T-helper 2 cell treated with Interferon-gamma antibody and Interleukin-4, amounts not matched to agents 5 μg/mL and 100 μg/mL, for 36 hours (primary cell): ENCODE results near the gene CP.

Experiments used
- DNase-seq: peaks from one replicate; pipeline ENCODE4 v3.0.0; 2021; ENCODE audit warnings: low spot score
- H3K27ac Mint-ChIP-seq: one replicate; pipeline ENCODE4 v1.8.0; 2021; ENCODE audit warnings: mild to moderate bottlenecking, mixed read lengths
- H3K27me3 Mint-ChIP-seq: one replicate; pipeline ENCODE4 v1.8.0; 2021; ENCODE audit warnings: low read depth, mixed read lengths
- H3K36me3 Mint-ChIP-seq: one replicate; pipeline ENCODE4 v1.8.0; 2021; ENCODE audit warnings: low read depth, mixed read lengths
- H3K4me1 Mint-ChIP-seq: one replicate; pipeline ENCODE4 v1.8.0; 2021; ENCODE audit warnings: low read depth, mixed read lengths
- H3K4me3 Mint-ChIP-seq: one replicate; pipeline ENCODE4 v1.8.0; 2022; ENCODE audit warnings: mild to moderate bottlenecking, moderate library complexity, mixed read lengths
- H3K9me3 Mint-ChIP-seq: one replicate; pipeline ENCODE4 v1.8.0; 2021; ENCODE audit warnings: mixed read lengths

CP gene

GRCh38 chr3:149186721-149187120 is 34.9 kb downstream of the CP start:
- Mint-ChIP-seq H3K27ac (no peak overlapping the region), H3K4me1 (no peaks in the 10 kb centered on the region), H3K27me3 (peaks cover 21% of the 10 kb centered on the region), H3K36me3 (no peaks in the 10 kb centered on the region), H3K4me3 (no peak overlapping the region), H3K9me3 (no peaks in the 10 kb centered on the region)
- no peak for DNase-seq

GRCh38 chr3:149186219-149186618 is 35.4 kb downstream of the CP start:
- peaks cover 21% of the 10 kb centered on the region for H3K27me3 Mint-ChIP-seq
- no peaks in the 10 kb centered on the region for H3K36me3 Mint-ChIP-seq
- no peak overlapping the region for H3K4me3 Mint-ChIP-seq
- no peaks in the 10 kb centered on the region for H3K9me3 Mint-ChIP-seq
- DNase-seq, result no peak
- no peak overlapping the region for H3K27ac Mint-ChIP-seq
- H3K4me1 Mint-ChIP-seq, result no peaks in the 10 kb centered on the region

DNA sequence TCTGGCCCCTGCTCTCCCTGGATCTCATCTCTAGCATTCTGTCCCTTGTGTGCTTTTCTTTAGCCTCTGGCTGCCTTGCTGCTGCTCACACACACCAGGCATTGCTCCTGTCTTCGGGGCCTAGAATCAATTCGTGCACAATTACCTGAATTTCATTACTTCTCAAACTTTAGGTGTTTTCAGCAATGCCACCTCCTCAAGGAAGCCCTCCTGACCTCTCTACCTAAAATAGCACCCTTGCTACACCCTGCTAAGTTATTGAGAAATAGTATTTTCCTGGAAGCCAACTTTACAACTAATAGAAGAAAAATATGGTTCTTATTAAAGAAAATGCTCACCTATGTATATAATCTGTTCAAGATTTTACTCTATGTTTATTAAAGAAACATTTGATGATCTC is 40.4 kb downstream of the CP start:
- H3K27me3 Mint-ChIP-seq, result no peaks in the 10 kb centered on the region
- DNase-seq, result no peak
- no peak overlapping the region for H3K27ac Mint-ChIP-seq
- H3K4me1 Mint-ChIP-seq, result no peaks in the 10 kb centered on the region
- no peaks in the 10 kb centered on the region for H3K9me3 Mint-ChIP-seq
- peaks cover 4% of the 10 kb centered on the region for H3K36me3 Mint-ChIP-seq
- H3K4me3 Mint-ChIP-seq, result no peak overlapping the region

- no peak for DNase-seq
- Mint-ChIP-seq H3K4me1 (peaks cover under 1% of the 10 kb centered on the region), H3K9me3 (no peaks in the 10 kb centered on the region), H3K4me3 (no peak overlapping the region), H3K36me3 (peaks cover 8% of the 10 kb centered on the region), H3K27me3 (no peaks in the 10 kb centered on the region), H3K27ac (no peak overlapping the region)
Measured at GRCh38 chr3:149180057-149180573, 41.5 kb downstream of the CP start.

DNA sequence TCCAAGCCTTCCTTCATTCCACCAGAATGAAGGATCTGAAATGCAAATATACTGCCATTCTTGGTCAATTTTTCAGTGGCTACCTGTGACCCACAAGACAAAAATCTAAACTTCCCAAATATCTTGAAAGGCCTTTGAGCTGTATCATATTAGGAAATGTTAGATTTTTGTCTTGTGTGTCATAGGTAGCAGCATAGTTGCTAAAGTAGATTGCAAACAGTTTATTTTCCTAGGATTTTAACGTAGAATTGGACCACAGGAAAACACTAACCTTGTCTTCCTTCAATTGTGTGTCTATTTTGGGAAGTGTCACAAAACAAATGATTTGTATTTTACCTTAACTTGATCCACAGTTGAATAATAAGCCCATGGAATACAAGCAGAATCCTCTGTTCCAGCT is 42.4 kb downstream of the CP start:
- Mint-ChIP-seq H3K36me3 (peaks cover 13% of the 10 kb centered on the region), H3K27ac (no peak overlapping the region), H3K9me3 (no peaks in the 10 kb centered on the region), H3K4me3 (no peak overlapping the region), H3K27me3 (no peaks in the 10 kb centered on the region), H3K4me1 (peaks cover 6% of the 10 kb centered on the region)
- no peak for DNase-seq

DNA sequence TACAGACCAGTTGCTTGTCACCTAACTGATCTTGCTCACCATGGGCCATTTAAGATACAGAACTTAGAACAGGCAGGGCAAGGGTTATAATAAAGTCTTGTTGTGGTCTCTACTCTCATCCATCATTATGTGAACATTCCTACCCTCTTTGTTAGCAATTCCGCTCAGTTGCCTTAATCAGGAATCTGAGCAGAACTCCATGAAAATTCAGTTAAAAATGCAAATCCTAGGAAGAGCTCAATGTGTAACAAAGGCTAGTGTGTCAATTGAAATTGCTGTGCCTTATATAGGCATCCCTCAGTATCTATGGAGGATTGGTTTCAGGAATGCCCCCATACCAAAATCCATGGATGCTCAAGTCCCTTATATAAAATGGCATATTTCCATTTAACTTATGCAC is 44.5 kb downstream of the CP start:
- H3K9me3 Mint-ChIP-seq, result no peaks in the 10 kb centered on the region
- peaks cover 8% of the 10 kb centered on the region for H3K4me1 Mint-ChIP-seq
- H3K4me3 Mint-ChIP-seq, result no peak overlapping the region
- H3K27me3 Mint-ChIP-seq, result no peaks in the 10 kb centered on the region
- DNase-seq, result no peak
- H3K27ac Mint-ChIP-seq, result no peak overlapping the region
- H3K36me3 Mint-ChIP-seq, result peaks cover 27% of the 10 kb centered on the region

GRCh38 chr3:149174901-149175300 is 46.7 kb downstream of the CP start:
- H3K27ac Mint-ChIP-seq, result no peak overlapping the region
- peaks cover 8% of the 10 kb centered on the region for H3K4me1 Mint-ChIP-seq

GRCh38 chr3:149170672-149171071 is 51.0 kb downstream of the CP start:
- Mint-ChIP-seq H3K36me3 (peaks cover 50% of the 10 kb centered on the region), H3K27ac (no peak overlapping the region), H3K4me1 (peaks cover 9% of the 10 kb centered on the region), H3K4me3 (no peak overlapping the region), H3K9me3 (no peaks in the 10 kb centered on the region), H3K27me3 (no peaks in the 10 kb centered on the region)
- DNase-seq, result no peak

More at GRCh38 chr3:149174901-149175300, 46.7 kb downstream of the CP start:
- Mint-ChIP-seq H3K27me3 (no peaks in the 10 kb centered on the region), H3K4me3 (no peak overlapping the region), H3K9me3 (no peaks in the 10 kb centered on the region), H3K36me3 (peaks cover 37% of the 10 kb centered on the region)
- DNase-seq, result peak; percentile 12

DNA sequence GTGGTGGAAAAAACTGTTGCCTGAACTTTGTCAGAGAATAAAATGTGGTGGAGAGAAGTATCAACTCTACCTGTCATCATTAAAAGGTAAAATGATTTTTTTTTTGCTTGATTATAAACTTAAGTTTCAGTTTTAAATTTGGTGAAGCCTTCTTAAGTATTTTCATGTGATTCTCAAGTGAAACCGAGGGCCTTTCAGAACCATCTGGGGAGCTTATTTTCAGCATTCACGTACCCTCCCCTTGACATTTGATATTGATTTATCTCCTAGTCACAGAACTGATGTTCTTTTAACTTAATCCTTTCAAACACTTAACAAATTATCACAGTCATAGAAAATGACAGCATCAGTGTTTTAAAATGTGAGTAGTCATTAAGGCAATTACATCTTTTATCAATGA is 53.7 kb downstream of the CP start:
- H3K4me1 Mint-ChIP-seq, result peaks cover 1% of the 10 kb centered on the region
- no peaks in the 10 kb centered on the region for H3K27me3 Mint-ChIP-seq
- H3K9me3 Mint-ChIP-seq, result no peaks in the 10 kb centered on the region
- no peak overlapping the region for H3K27ac Mint-ChIP-seq
- no peak overlapping the region for H3K4me3 Mint-ChIP-seq
- DNase-seq, result no peak
- H3K36me3 Mint-ChIP-seq, result peaks cover 48% of the 10 kb centered on the region

GRCh38 chr3:149163066-149163465 is 58.6 kb downstream of the CP start:
- peaks cover 47% of the 10 kb centered on the region for H3K36me3 Mint-ChIP-seq
- no peak for DNase-seq
- H3K9me3 Mint-ChIP-seq, result no peaks in the 10 kb centered on the region
- H3K4me1 Mint-ChIP-seq, result peaks cover 1% of the 10 kb centered on the region
- H3K27me3 Mint-ChIP-seq, result no peaks in the 10 kb centered on the region
- no peak overlapping the region for H3K4me3 Mint-ChIP-seq
- no peak overlapping the region for H3K27ac Mint-ChIP-seq

DNA sequence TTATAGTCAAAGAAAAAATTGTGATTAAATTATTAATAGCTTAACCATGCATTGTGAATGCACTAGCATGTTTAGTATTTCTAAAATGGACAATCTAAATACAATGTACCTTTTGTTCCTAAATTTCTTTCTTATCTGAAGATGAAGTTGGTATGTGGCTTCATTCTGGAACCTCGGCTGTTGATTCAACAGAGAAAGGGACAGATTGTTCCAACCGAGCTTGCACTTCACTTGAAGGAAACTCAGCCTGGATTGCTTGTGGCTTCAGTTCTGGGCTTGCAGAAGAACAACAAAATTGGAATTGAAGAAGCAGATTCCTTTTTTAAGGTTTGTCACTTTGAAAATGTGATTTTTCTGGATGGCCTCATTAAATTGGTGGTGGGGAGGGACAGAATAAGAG is 59.6 kb downstream of the CP start:
- DNase-seq, result no peak
- no peaks in the 10 kb centered on the region for H3K27me3 Mint-ChIP-seq
- H3K9me3 Mint-ChIP-seq, result no peaks in the 10 kb centered on the region
- H3K4me1 Mint-ChIP-seq, result peaks cover 1% of the 10 kb centered on the region
- H3K27ac Mint-ChIP-seq, result no peak overlapping the region
- no peak overlapping the region for H3K4me3 Mint-ChIP-seq
- H3K36me3 Mint-ChIP-seq, result peaks cover 45% of the 10 kb centered on the region

GRCh38 chr3:149160754-149161300 is 60.8 kb downstream of the CP start:
- Mint-ChIP-seq H3K36me3 (peaks cover 51% of the 10 kb centered on the region), H3K27ac (no peak overlapping the region), H3K27me3 (no peaks in the 10 kb centered on the region), H3K4me1 (no peaks in the 10 kb centered on the region), H3K9me3 (no peaks in the 10 kb centered on the region), H3K4me3 (no peak overlapping the region)
- no peak for DNase-seq

DNA sequence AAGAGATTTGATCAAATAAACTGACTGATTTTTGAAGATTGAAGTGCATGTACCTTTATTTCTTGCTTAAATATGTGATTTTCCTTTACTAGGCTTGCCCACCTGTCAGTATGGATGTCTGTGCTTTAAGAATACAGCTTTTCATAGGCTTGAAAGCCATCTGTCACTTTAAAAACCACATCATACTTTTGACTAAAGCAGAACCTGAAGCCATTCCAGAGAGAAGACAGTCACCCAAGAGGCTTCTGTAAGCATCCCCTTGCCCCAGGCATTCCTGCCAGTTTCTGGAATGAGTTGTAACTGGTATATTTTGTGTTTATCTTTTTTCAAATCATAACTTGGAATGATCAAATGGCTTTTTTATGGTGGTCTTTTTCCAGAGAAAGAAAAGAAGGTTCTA is 68.2 kb downstream of the CP start:
- H3K4me3 Mint-ChIP-seq, result no peak overlapping the region
- no peaks in the 10 kb centered on the region for H3K27me3 Mint-ChIP-seq
- no peaks in the 10 kb centered on the region for H3K9me3 Mint-ChIP-seq
- peaks cover 51% of the 10 kb centered on the region for H3K36me3 Mint-ChIP-seq
- DNase-seq, result no peak
- peaks cover 15% of the 10 kb centered on the region for H3K4me1 Mint-ChIP-seq
- no peak overlapping the region for H3K27ac Mint-ChIP-seq

- Mint-ChIP-seq H3K27ac (no peak overlapping the region), H3K4me3 (peak overlapping the region; percentile 29), H3K9me3 (no peaks in the 10 kb centered on the region), H3K27me3 (no peaks in the 10 kb centered on the region), H3K4me1 (peaks cover 15% of the 10 kb centered on the region), H3K36me3 (peaks cover 48% of the 10 kb centered on the region)
- DNase-seq, result peak; percentile 18
Measured at GRCh38 chr3:149152420-149152819, 69.2 kb downstream of the CP start.

DNA sequence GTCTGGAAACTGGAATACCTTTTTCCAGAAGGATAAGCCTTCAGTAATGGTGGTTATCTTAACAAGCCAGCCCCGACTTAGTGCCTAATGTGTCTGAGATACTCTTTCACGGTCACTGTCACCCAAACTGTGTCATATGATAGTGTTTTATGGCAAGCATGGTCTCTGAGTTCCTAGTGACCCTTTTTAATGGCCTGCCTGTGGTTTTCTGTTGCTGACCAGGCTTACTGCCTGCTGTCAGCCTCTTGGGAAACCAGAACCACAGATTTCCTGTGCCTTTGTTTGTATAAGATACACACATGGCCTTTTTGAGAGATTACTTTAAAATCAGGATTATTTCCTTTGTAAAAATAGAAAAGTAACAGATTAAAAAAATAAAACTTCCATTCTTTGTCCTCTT is 69.8 kb downstream of the CP start:
- H3K27me3 Mint-ChIP-seq, result no peaks in the 10 kb centered on the region
- H3K4me1 Mint-ChIP-seq, result peaks cover 15% of the 10 kb centered on the region
- H3K27ac Mint-ChIP-seq, result no peak overlapping the region
- peaks cover 48% of the 10 kb centered on the region for H3K36me3 Mint-ChIP-seq
- peak overlapping the region; percentile 29 for H3K4me3 Mint-ChIP-seq
- DNase-seq, result no peak
- H3K9me3 Mint-ChIP-seq, result no peaks in the 10 kb centered on the region
